Testis (tissue), 2 donors: ENCODE results near the gene PRUNE2.

Source experiments
- POLR2A ChIP-seq: fragments of 450-650 bp; IDR thresholded peaks from one replicate; pipeline ENCODE4 v1.6.1; 2017; ENCODE audit warnings: antibody characterized with exemption, mild to moderate bottlenecking, moderate library complexity
- TF ChIP-seq, protein P1 (sequence below), 3 experiments: fragments of 450-650 bp in 2 of 3; fragments of 200-600 bp in 1 of 3; sonication (generic) in 1 of 3; IDR thresholded peaks; one replicate each; pipeline ENCODE4 v1.5.1; 2016 to 2019; ENCODE audit warnings: antibody characterized with exemption in 3 of 3, mild to moderate bottlenecking in 2 of 3, moderate library complexity in 1 of 3

DNA sequence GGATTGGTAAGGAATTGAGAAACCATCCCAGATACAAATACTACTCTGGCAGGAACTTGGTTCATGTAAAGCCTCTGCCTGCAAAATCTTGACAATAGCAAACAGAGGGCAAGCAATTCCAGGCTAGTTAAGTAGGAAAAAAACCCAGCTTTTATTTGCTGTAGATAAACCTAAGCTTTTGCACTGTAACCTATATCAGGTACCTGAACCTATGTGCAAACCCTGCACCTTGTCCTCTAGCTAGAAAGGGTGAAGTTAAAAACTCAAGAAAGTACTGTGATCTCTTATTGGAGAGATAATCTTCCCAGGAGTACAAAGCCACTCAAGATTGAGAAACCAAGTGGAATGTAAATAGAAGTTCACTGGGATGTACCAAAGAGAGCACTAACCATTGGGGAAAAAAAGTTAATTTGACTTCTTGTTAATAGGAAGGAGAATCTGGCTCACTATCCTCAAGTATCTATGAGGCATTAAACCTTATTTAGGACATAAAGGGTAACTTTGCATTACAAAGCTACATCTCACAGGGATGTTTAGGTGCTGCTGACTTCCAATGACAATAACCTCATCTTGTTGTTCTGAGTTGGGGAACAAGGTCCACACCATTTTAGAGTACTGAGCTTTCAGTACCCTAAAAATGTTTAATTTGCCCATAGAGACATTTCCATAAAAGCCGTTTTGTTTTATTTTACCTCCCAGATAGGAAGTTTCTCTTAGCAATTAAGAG, 215.5 kb downstream of the PRUNE2 start:
- TF ChIP-seq, protein P1, sequence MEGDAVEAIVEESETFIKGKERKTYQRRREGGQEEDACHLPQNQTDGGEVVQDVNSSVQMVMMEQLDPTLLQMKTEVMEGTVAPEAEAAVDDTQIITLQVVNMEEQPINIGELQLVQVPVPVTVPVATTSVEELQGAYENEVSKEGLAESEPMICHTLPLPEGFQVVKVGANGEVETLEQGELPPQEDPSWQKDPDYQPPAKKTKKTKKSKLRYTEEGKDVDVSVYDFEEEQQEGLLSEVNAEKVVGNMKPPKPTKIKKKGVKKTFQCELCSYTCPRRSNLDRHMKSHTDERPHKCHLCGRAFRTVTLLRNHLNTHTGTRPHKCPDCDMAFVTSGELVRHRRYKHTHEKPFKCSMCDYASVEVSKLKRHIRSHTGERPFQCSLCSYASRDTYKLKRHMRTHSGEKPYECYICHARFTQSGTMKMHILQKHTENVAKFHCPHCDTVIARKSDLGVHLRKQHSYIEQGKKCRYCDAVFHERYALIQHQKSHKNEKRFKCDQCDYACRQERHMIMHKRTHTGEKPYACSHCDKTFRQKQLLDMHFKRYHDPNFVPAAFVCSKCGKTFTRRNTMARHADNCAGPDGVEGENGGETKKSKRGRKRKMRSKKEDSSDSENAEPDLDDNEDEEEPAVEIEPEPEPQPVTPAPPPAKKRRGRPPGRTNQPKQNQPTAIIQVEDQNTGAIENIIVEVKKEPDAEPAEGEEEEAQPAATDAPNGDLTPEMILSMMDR (IDR thresholded peaks at IDR 0.05) = no peak
- no peak for TF ChIP-seq POLR2A
